Ishikawa (cell line): ENCODE measurements around the gene RGS6.

Source experiments
- CEBPB ChIP-seq: IDR thresholded peaks from 2 replicates; pipeline ENCODE4 v1.6.1; 2012
- EGR1 ChIP-seq: IDR thresholded peaks from 2 replicates; pipeline ENCODE4 v1.6.1; 2012
- EP300 ChIP-seq: IDR thresholded peaks from 2 replicates; pipeline ENCODE4 v1.6.1; 2012; ENCODE audit warnings: borderline replicate concordance
- FOXM1 ChIP-seq: IDR thresholded peaks from 2 replicates; pipeline ENCODE4 v1.6.1; 2012; ENCODE audit warnings: low read depth, borderline replicate concordance
- RAD21 ChIP-seq: IDR thresholded peaks from 2 replicates; pipeline ENCODE4 v1.6.1; 2012; ENCODE audit warnings: low read depth
- TAF1 ChIP-seq: IDR thresholded peaks from 2 replicates; pipeline ENCODE4 v1.6.1; 2012; ENCODE audit warnings: low read depth, mild to moderate bottlenecking
- TEAD4 ChIP-seq: IDR thresholded peaks from 2 replicates; pipeline ENCODE4 v1.6.1; 2012
- YY1 ChIP-seq: IDR thresholded peaks from 2 replicates; pipeline ENCODE4 v1.6.1; 2012; ENCODE audit warnings: low read depth
- TF ChIP-seq, protein P1 (sequence below): IDR thresholded peaks from 2 replicates; pipeline ENCODE4 v1.6.1; 2012
- TF ChIP-seq, protein P2 (sequence below): IDR thresholded peaks from 2 replicates; pipeline ENCODE4 v1.6.1; 2012; ENCODE audit warnings: low read depth, mild to moderate bottlenecking

DNA sequence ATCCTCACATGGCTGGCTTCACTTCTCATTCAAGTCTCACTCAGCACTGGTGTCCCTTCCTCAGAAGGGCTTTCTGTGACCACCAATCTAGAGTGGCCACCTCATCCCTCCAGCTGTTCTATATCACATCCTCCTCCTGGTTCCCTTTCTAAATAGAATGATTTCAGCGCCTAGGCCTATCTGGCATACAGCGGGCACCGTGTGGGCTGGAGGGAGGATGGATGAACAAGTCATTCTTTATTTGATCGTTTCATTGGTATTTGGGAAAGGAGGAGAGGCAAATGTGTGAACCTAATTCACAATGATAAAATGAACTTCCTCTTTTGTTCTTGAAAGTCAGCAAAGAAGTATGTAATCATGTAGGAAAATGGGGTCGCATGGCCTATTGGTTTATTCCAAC is 567.5 kb downstream of the RGS6 start:
- TF ChIP-seq RAD21: no peak
- no peak for TF ChIP-seq EGR1
- no peak for TF ChIP-seq FOXM1
- no peak for TF ChIP-seq TAF1
- TF ChIP-seq CEBPB: no peak
- no peak for TF ChIP-seq EP300
- no peak for TF ChIP-seq TEAD4
- TF ChIP-seq YY1: no peak
- TF ChIP-seq, protein P1, sequence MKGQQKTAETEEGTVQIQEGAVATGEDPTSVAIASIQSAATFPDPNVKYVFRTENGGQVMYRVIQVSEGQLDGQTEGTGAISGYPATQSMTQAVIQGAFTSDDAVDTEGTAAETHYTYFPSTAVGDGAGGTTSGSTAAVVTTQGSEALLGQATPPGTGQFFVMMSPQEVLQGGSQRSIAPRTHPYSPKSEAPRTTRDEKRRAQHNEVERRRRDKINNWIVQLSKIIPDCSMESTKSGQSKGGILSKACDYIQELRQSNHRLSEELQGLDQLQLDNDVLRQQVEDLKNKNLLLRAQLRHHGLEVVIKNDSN: no peak
- TF ChIP-seq, protein P2, sequence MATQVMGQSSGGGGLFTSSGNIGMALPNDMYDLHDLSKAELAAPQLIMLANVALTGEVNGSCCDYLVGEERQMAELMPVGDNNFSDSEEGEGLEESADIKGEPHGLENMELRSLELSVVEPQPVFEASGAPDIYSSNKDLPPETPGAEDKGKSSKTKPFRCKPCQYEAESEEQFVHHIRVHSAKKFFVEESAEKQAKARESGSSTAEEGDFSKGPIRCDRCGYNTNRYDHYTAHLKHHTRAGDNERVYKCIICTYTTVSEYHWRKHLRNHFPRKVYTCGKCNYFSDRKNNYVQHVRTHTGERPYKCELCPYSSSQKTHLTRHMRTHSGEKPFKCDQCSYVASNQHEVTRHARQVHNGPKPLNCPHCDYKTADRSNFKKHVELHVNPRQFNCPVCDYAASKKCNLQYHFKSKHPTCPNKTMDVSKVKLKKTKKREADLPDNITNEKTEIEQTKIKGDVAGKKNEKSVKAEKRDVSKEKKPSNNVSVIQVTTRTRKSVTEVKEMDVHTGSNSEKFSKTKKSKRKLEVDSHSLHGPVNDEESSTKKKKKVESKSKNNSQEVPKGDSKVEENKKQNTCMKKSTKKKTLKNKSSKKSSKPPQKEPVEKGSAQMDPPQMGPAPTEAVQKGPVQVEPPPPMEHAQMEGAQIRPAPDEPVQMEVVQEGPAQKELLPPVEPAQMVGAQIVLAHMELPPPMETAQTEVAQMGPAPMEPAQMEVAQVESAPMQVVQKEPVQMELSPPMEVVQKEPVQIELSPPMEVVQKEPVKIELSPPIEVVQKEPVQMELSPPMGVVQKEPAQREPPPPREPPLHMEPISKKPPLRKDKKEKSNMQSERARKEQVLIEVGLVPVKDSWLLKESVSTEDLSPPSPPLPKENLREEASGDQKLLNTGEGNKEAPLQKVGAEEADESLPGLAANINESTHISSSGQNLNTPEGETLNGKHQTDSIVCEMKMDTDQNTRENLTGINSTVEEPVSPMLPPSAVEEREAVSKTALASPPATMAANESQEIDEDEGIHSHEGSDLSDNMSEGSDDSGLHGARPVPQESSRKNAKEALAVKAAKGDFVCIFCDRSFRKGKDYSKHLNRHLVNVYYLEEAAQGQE: no peak
